Adrenal gland (tissue), 12 donors: Measurements from ENCODE around the gene COL5A1. TPM values are rescaled to one million over a fixed set of nuclear protein-coding genes. Genes with fewer than 3 reads are reported as not detected.

Experiments
- DNase-seq, 7 donors: peaks; one replicate each; pipeline ENCODE4 v3.0.0-alpha.2; 2019 to 2020
- H3K27ac ChIP-seq, 5 donors: fragments of 200-600 bp; sonication (generic) in 4 of 5; 1 replicate in 3 of 5; 2 replicates in 2 of 5; pipeline versions ENCODE4 v1.5.1 to v1.8.0; 2016 to 2020; ENCODE audit warnings: mild to moderate bottlenecking in 1 of 5
- H3K27me3 ChIP-seq: fragments of 200-600 bp; 2 replicates; pipeline ENCODE4 v1.8.0; 2021
- H3K36me3 ChIP-seq, 2 donors: fragments of 200-600 bp; replicated peaks in 1 of 2; 1 replicate in 1 of 2; 2 replicates in 1 of 2; pipeline versions ENCODE4 v1.5.1 to v1.8.0; 2018 to 2022
- H3K4me1 ChIP-seq, 2 donors: fragments of 200-600 bp; replicated peaks in 1 of 2; 1 replicate in 1 of 2; 2 replicates in 1 of 2; pipeline versions ENCODE4 v1.5.1 to v1.8.0; 2018 to 2021
- H3K4me3 ChIP-seq, 4 donors: fragments of 200-600 bp; sonication (generic) in 3 of 4; one replicate each; pipeline ENCODE4 v1.5.1; 2016 to 2018
- H3K9me3 ChIP-seq, 3 donors: fragments of 200-600 bp; sonication (generic) in 1 of 3; replicated peaks in 1 of 3; 1 replicate in 2 of 3; 2 replicates in 1 of 3; pipeline versions ENCODE4 v1.5.1 to v1.8.0; 2016 to 2021
- POLR2A ChIP-seq, 2 donors: fragments of 450-650 bp; IDR thresholded peaks; one replicate each; pipeline ENCODE4 v1.6.1; 2017; ENCODE audit warnings: antibody characterized with exemption in 2 of 2, mild to moderate bottlenecking in 2 of 2, moderate library complexity in 1 of 2
- WGBS, 4 donors: extraction: QIAGEN DNeasy Blood & Tissue Kit in 2 of 4; methylation state at CpG; one replicate each; pipeline versions ENCODE4 v1.1.5 to v1.1.7; 2013 to 2017; 5-methylcytosine and 5-hydroxymethylcytosine counted together
- intact Hi-C, 2 donors: fragments of 100-400 bp; cut with DNase I; formaldehyde crosslinking; loops; one replicate each; pipeline versions ENCODE4 v1.14.1 to v1.15.0; 2022 to 2023
- polyA plus RNA-seq, 3 donors: library from polyadenylated mRNA; stranded (reverse); fragments of 200-250 nt in 2 of 3; fragments of 350-450 nt in 1 of 3; fragmentation: Illumina TruSeq in 1 of 3; extraction: RNeasy Lipid Tissue Mini Kit (QIAGEN cat#74804) in 1 of 3; gene quantifications; one replicate each; pipeline ENCODE4 v1.2.3, GENCODE V29; 2013 to 2014
- total RNA-seq, 9 donors: library from RNA; depleted of rRNA in 4 of 9; stranded (reverse); fragments of >200 nt in 4 of 9; fragments of 120-200 nt in 1 of 9; fragmentation: NEBNext Ultra II Directional in 1 of 9; extraction: Animal tissue kit (Norgen Biotek cat#: 25700) in 1 of 9; gene quantifications; one replicate each; pipeline versions ENCODE4 v1.1.0 to v1.2.4, GENCODE V29; 2013 to 2023
- TF ChIP-seq, protein P1 (sequence below), 6 experiments: fragments of 450-650 bp in 4 of 6; fragments of 200-600 bp in 2 of 6; sonication (generic) in 1 of 6; IDR thresholded peaks; 1 replicate in 5 of 6; 2 replicates in 1 of 6; pipeline versions ENCODE4 v1.5.1 to v1.8.0; 2016 to 2021; ENCODE audit warnings: antibody characterized with exemption in 6 of 6, mild to moderate bottlenecking in 2 of 6, moderate library complexity in 1 of 6
- donor health status: healthy with polysubstance abuse.
- donor health status: Bipolar disorder and iron deficiency.
- donor health status: DM: yes; HTN: yes; CAD: no.
- donor health status: DM: no; HTN: no; CAD: no.
- donor health status: DM: no; HTN: no; CAD: no.
- donor health status: DM: yes; HTN: yes; CAD: no.

Gene COL5A1
- total and polyA plus RNA-seq, 12 donors, result 3.5 to 45.5 (median 29.3) TPM

GRCh38 chr9:134789168-134789567 lies 147.6 kb downstream of the COL5A1 start:
- DNase-seq, result no peak
- Histone ChIP-seq H3K27ac (no peak overlapping the region), H3K9me3 (no peaks in the 10 kb centered on the region), H3K27me3 (no peaks in the 10 kb centered on the region), H3K4me3 (no peak overlapping the region), H3K4me1 (no peaks in the 10 kb centered on the region), H3K36me3 (peaks cover 0 to 4% of the 10 kb centered on the region in 2 donors)
- TF ChIP-seq, protein P1, sequence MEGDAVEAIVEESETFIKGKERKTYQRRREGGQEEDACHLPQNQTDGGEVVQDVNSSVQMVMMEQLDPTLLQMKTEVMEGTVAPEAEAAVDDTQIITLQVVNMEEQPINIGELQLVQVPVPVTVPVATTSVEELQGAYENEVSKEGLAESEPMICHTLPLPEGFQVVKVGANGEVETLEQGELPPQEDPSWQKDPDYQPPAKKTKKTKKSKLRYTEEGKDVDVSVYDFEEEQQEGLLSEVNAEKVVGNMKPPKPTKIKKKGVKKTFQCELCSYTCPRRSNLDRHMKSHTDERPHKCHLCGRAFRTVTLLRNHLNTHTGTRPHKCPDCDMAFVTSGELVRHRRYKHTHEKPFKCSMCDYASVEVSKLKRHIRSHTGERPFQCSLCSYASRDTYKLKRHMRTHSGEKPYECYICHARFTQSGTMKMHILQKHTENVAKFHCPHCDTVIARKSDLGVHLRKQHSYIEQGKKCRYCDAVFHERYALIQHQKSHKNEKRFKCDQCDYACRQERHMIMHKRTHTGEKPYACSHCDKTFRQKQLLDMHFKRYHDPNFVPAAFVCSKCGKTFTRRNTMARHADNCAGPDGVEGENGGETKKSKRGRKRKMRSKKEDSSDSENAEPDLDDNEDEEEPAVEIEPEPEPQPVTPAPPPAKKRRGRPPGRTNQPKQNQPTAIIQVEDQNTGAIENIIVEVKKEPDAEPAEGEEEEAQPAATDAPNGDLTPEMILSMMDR (IDR thresholded peaks at IDR 0.05), result no peak
- TF ChIP-seq POLR2A (IDR thresholded peaks at IDR 0.05), result no peak
- intact Hi-C loops, result no loop called here
- WGBS, 4 donors, result 87 to 93% (median 89%) methylated on average over 8 of the region's 8 CpGs

- H3K27me3 ChIP-seq, result no peaks in the 10 kb centered on the region
- DNase-seq, result no peak
- no peak overlapping the region for H3K27ac ChIP-seq
- TF ChIP-seq, protein P1 (IDR thresholded peaks at IDR 0.05), result no peak
- TF ChIP-seq POLR2A (IDR thresholded peaks at IDR 0.05), result no peak
- no peaks in the 10 kb centered on the region for H3K9me3 ChIP-seq
- H3K4me3 ChIP-seq, result no peak overlapping the region
- no peaks in the 10 kb centered on the region for H3K4me1 ChIP-seq
- H3K36me3 ChIP-seq, result peaks cover 0 to 5% of the 10 kb centered on the region in 2 donors
- intact Hi-C loops, result no loop called here
- WGBS, 4 donors, result 90 to 100% (median 93%) methylated on average over 2 to 9 of the region's 9 CpGs
These were observed 149.4 kb downstream of the COL5A1 start for GRCh38 chr9:134791009-134791408.

GRCh38 chr9:134792627-134793026 lies 151.0 kb downstream of the COL5A1 start:
- Histone ChIP-seq H3K27me3 (no peaks in the 10 kb centered on the region), H3K4me3 (no peak overlapping the region), H3K9me3 (no peaks in the 10 kb centered on the region), H3K4me1 (no peaks in the 10 kb centered on the region), H3K36me3 (peaks cover 0 to 11% of the 10 kb centered on the region in 2 donors), H3K27ac (no peak overlapping the region)
- WGBS, 4 donors, result 48 to 97% (median 92%) methylated on average over 6 to 21 of the region's 21 CpGs
- intact Hi-C loops, result no loop called here
- no peak for TF ChIP-seq POLR2A (IDR thresholded peaks at IDR 0.05)
- TF ChIP-seq, protein P1 (IDR thresholded peaks at IDR 0.05), result no peak
- no peak for DNase-seq

DNA sequence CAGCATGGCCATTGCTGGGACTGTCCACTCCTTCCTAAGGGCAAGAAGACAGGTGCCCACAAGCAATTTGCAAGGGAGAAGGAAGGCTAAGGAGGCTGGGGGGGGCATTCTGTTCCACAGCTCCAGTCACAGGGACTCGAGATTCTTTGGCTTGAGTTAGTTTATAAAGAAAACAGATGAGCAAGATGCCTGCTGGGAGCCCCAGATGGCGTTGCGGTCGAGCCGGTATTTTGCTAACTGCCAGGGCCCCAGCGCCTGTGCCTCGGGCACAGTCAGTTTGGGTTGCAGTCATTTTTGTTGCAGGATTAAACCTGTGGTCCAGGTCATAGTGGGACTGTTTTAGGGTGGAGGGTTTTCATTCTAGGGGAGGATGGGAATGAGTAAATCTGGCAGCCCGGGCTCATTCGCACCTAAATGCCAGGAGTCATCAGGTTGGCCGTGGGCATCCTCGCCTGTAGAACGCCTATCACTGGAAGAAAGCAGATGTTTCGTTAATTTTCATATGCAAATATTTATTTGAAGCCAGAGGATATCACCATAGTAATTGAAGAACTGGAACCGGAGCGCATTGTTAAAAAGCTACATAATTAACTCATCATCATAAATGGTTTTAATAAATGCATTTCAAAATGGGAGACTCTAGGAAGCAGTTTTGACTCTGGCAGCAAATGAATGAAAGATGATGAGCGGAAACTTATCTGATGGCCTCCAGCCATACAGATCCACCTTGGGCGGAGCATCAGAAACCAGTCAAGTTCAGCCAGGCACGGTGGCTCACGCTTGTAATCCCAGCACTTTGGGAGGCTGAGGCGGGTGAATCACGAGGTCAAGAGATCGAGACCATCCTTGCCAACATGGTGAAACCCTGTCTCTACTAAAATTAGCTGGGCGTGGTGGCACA lies 151.9 kb downstream of the COL5A1 start:
- no peaks in the 10 kb centered on the region for H3K4me1 ChIP-seq
- no peak for DNase-seq
- TF ChIP-seq POLR2A (IDR thresholded peaks at IDR 0.05), result no peak
- TF ChIP-seq, protein P1 (IDR thresholded peaks at IDR 0.05), result no peak
- peaks cover 0 to 11% of the 10 kb centered on the region in 2 donors for H3K36me3 ChIP-seq
- H3K27me3 ChIP-seq, result no peaks in the 10 kb centered on the region
- no peak overlapping the region for H3K27ac ChIP-seq
- WGBS, 4 donors, result 90 to 93% (median 92%) methylated on average over 21 to 23 of the region's 23 CpGs
- H3K4me3 ChIP-seq, result no peak overlapping the region
- intact Hi-C loops, result no loop called here
- H3K9me3 ChIP-seq, result no peaks in the 10 kb centered on the region
